Smooth muscle cell (in vitro differentiated cells): ENCODE measurements around the gene ABAT. TPM values are rescaled to one million over a fixed set of nuclear protein-coding genes. Genes with fewer than 3 reads are reported as not detected.

Source experiments
- DNase-seq: peaks from one replicate; lab custom pipeline; 2025; ENCODE audit not compliant: unreplicated experiment; lab: John Stamatoyannopoulos, UW
- H2AFZ ChIP-seq: fragments of 200-600 bp; sonication (generic); 2 replicates; pipeline ENCODE4 v1.6.0; 2016; ENCODE audit warnings: antibody characterized with exemption, low read depth, mild to moderate bottlenecking
- H3F3A ChIP-seq: fragments of 200-600 bp; sonication (generic); 2 replicates; pipeline ENCODE4 v1.6.0; 2017; ENCODE audit warnings: antibody characterized with exemption, low read depth
- H3K27ac ChIP-seq: fragments of 200-600 bp; sonication (generic); 2 replicates; pipeline ENCODE4 v1.5.1; 2016; ENCODE audit warnings: low read depth, mild to moderate bottlenecking
- H3K27me3 ChIP-seq: fragments of 200-600 bp; sonication (generic); 2 replicates; pipeline ENCODE4 v1.6.1; 2016; ENCODE audit warnings: low read depth, mild to moderate bottlenecking
- H3K36me3 ChIP-seq: fragments of 200-600 bp; sonication (generic); 2 replicates; pipeline ENCODE4 v1.5.1; 2016; ENCODE audit warnings: low read depth
- H3K4me1 ChIP-seq: fragments of 200-600 bp; sonication (generic); 2 replicates; pipeline ENCODE4 v1.5.1; 2016; ENCODE audit warnings: low read depth
- H3K4me2 ChIP-seq: fragments of 200-600 bp; sonication (generic); 2 replicates; pipeline ENCODE4 v1.6.0; 2016; ENCODE audit warnings: mild to moderate bottlenecking
- H3K4me3 ChIP-seq: fragments of 200-600 bp; sonication (generic); 2 replicates; pipeline ENCODE4 v1.5.1; 2016; ENCODE audit warnings: mild to moderate bottlenecking
- H3K79me2 ChIP-seq: fragments of 200-600 bp; sonication (generic); 2 replicates; pipeline ENCODE4 v1.6.0; 2016; ENCODE audit warnings: low read depth, mild to moderate bottlenecking
- H3K9ac ChIP-seq: fragments of 200-600 bp; sonication (generic); 2 replicates; pipeline ENCODE4 v1.6.0; 2016; ENCODE audit warnings: low read depth
- H3K9me3 ChIP-seq: fragments of 200-600 bp; sonication (generic); replicated peaks from 2 replicates; pipeline ENCODE4 v1.5.1; 2016; ENCODE audit warnings: low read depth
- H4K20me1 ChIP-seq: fragments of 200-600 bp; sonication (generic); 2 replicates; pipeline ENCODE4 v1.6.0; 2016; ENCODE audit warnings: low read depth
- whole genome bisulfite sequencing: methylation state at CpG from one replicate; pipeline ENCODE4 v1.1.7; 2016; ENCODE audit warnings: low lambda C conversion rate; 5-methylcytosine and 5-hydroxymethylcytosine counted together
- polyA plus RNA-seq: library from polyadenylated mRNA; unstranded; fragments of >200 nt; fragmentation: Nextera tagmentation; extraction: Ambion mirVana; gene quantifications from 2 replicates; pipeline ENCODE4 v1.2.1, GENCODE V29; 2016
- total RNA-seq: library from RNA; depleted of rRNA; stranded (reverse); fragments of >200 nt; gene quantifications from 2 replicates; pipeline ENCODE4 v1.2.3, GENCODE V29; 2014
- TF ChIP-seq, protein P1 (sequence below): fragments of 200-600 bp; sonication (generic); IDR thresholded peaks from 2 replicates; pipeline ENCODE4 v1.5.1; 2017; ENCODE audit warnings: borderline replicate concordance, mild to moderate bottlenecking, antibody characterized with exemption; ENCODE audit not compliant: insufficient read depth, poor library complexity, severe bottlenecking

The ABAT gene
- total and polyA plus RNA-seq, 2 experiments from 2014 or later: 9.2 to 11.3 TPM

DNA sequence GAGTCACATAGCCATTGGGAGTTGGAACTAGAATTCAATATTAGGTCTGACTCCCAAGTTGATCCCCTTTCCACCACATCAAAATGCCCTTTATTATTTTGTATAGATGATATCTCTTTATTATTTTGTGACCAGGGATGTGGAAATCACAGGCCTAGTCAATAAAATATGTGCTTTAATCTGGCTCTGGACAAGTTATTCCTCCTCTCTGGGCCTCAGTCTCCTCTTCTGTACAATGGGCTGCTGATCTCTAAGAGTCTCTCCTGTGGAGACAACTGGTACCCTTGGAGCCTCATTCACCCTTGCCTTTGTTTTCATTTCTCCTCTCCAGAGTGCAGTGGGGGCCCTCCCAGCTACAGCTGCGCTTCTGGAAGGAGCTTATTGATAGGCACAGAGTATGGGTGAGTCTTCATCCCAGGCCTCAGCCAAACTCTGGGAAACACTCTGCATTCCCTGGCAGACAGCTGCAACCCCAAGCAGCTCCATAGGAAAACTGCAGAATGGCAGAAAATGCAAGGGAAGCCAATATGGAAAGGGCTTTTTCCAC lies 4.3 kb upstream of the ABAT start:
- no peaks in the 10 kb centered on the region for H3F3A ChIP-seq
- DNase-seq: no peak
- no peak overlapping the region for H2AFZ ChIP-seq
- H3K79me2 ChIP-seq: no peaks in the 10 kb centered on the region
- no peak overlapping the region for H3K27ac ChIP-seq
- no peaks in the 10 kb centered on the region for H3K9me3 ChIP-seq
- H3K4me3 ChIP-seq: no peak overlapping the region
- TF ChIP-seq, protein P1, sequence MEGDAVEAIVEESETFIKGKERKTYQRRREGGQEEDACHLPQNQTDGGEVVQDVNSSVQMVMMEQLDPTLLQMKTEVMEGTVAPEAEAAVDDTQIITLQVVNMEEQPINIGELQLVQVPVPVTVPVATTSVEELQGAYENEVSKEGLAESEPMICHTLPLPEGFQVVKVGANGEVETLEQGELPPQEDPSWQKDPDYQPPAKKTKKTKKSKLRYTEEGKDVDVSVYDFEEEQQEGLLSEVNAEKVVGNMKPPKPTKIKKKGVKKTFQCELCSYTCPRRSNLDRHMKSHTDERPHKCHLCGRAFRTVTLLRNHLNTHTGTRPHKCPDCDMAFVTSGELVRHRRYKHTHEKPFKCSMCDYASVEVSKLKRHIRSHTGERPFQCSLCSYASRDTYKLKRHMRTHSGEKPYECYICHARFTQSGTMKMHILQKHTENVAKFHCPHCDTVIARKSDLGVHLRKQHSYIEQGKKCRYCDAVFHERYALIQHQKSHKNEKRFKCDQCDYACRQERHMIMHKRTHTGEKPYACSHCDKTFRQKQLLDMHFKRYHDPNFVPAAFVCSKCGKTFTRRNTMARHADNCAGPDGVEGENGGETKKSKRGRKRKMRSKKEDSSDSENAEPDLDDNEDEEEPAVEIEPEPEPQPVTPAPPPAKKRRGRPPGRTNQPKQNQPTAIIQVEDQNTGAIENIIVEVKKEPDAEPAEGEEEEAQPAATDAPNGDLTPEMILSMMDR: no peak
- no peaks in the 10 kb centered on the region for H3K27me3 ChIP-seq
- WGBS: 73% methylated on average over 1 of the region's 1 CpG
- no peak overlapping the region for H3K9ac ChIP-seq
- H3K4me2 ChIP-seq: no peak overlapping the region
- no peaks in the 10 kb centered on the region for H3K36me3 ChIP-seq
- H3K4me1 ChIP-seq: peaks cover 5% of the 10 kb centered on the region
- H4K20me1 ChIP-seq: no peaks in the 10 kb centered on the region

DNA sequence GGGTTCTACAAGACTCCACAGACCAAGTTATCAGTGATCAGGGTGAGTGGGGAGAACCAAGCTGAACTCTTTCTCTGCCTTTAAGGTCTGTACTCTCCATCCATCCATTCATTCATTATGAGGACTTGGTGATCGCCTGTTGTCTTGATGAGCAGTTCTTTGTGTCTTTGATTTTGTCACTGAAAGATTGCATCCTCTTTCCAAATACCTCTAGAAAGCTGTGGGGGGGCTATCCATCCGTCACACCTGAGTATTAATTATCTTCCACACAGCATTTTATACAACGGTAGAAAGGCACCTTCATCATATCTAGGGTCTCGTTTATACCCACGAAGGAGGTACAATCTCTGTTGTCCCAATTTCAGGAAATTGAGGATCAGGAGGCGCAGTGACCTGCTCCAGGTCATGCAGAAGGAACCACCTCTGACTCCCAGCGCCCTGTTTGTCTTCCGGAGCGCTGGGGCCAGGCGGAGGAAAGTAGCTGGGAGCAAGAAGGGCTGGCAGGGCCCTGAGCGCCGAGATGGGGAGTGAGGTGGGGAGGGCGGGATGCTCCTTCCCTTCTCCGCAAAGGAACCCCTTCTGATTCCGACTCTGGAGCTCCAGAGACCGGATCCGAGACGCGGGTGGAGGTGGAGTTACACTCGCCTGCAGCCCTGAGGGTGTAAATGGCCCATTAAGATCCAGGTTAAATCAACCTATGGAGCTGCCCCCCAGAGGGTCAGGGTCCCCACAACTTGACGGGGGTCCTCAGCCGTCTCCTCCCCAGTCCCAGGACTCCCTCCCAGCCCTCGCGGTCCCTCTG lies 605 bp upstream of the ABAT start:
- Histone ChIP-seq H3K36me3 (no peaks in the 10 kb centered on the region), H3F3A (no peaks in the 10 kb centered on the region), H3K4me1 (peaks cover 5% of the 10 kb centered on the region), H3K9me3 (no peaks in the 10 kb centered on the region), H3K79me2 (no peaks in the 10 kb centered on the region), H2AFZ (peak overlapping the region; percentile 54), H4K20me1 (no peaks in the 10 kb centered on the region), H3K4me2 (peak overlapping the region; percentile 100), H3K27ac (no peak overlapping the region), H3K9ac (peak overlapping the region; percentile 66), H3K27me3 (no peaks in the 10 kb centered on the region), H3K4me3 (peak overlapping the region; percentile 83)
- WGBS: 15% methylated on average over 24 of the region's 24 CpGs
- DNase-seq: peak; percentile 47
- TF ChIP-seq, protein P1: no peak

DNA sequence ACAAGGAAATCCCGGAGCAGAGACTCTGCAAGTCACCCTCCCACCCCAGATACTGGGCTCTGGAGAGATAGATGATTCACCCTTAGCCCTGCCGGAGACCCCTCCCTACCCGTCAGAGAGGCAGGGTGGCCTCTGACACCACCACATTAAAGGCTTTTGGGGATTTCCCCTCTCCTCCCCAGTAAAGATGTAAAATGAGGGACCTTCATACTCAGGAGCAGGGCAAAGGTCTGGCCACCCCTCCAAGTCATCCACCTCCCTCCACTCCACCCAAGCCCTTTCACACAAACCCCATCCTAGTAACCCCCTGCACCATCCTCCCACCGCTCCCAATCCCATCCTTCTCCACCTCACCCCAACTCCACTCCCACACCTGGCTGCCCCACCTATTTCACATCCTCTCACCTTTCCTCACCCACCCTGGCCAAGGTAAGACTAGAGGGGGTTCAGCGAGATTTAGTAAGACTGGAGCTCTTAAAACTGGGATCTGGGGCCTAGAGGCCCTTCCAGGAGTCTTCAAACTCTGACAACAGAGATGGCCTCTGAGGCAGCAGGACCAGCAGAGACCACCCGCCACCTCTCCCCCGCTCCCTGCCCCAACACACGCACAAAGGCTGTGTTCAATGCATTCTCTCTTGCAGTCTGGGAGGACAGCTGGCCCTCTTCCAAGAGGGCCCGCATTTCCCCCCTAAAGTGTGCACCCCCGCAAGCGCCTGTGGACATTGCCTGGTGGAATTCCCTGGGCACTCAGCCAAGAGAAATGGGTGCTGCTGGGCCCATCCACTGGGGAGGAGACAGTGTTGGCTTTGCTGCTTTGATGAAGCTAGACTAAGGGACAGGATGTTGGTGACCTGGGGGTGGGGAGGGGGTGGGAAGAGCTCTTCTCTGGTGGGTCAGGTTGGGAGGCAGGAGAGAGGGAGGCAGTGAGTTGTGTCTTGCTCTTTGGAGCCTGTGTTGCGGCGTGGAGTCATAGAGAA lies 1.1 kb downstream of the ABAT start:
- TF ChIP-seq, protein P1: no peak
- Histone ChIP-seq H3K4me2 (peak overlapping the region; percentile 100), H3K4me1 (peaks cover 5% of the 10 kb centered on the region), H3K4me3 (peak overlapping the region; percentile 83), H4K20me1 (no peaks in the 10 kb centered on the region), H3K9ac (no peak overlapping the region), H3K36me3 (no peaks in the 10 kb centered on the region), H2AFZ (no peak overlapping the region), H3F3A (no peaks in the 10 kb centered on the region), H3K27me3 (no peaks in the 10 kb centered on the region), H3K27ac (no peak overlapping the region), H3K9me3 (no peaks in the 10 kb centered on the region), H3K79me2 (no peaks in the 10 kb centered on the region)
- no peak for DNase-seq
- WGBS: 71% methylated on average over 13 of the region's 13 CpGs
